Gastrocnemius medialis (tissue), 4 donors: ENCODE data around the gene MAPK14.

Source experiments
- POLR2A ChIP-seq, 2 donors: fragments of 450-650 bp; IDR thresholded peaks; one replicate each; pipeline ENCODE4 v1.6.1; 2017; ENCODE audit warnings: antibody characterized with exemption in 2 of 2, mild to moderate bottlenecking in 2 of 2, moderate library complexity in 2 of 2
- TF ChIP-seq, protein P1 (sequence below), 5 experiments: fragments of 450-650 bp in 3 of 5; fragments of 200-600 bp in 2 of 5; sonication (generic) in 2 of 5; IDR thresholded peaks in 4 of 5; conservative IDR thresholded peaks in 1 of 5; 1 replicate in 4 of 5; 2 replicates in 1 of 5; pipeline ENCODE4 v1.5.1; 2016 to 2019; ENCODE audit warnings: antibody characterized with exemption in 5 of 5, mild to moderate bottlenecking in 3 of 5, moderate library complexity in 3 of 5

DNA sequence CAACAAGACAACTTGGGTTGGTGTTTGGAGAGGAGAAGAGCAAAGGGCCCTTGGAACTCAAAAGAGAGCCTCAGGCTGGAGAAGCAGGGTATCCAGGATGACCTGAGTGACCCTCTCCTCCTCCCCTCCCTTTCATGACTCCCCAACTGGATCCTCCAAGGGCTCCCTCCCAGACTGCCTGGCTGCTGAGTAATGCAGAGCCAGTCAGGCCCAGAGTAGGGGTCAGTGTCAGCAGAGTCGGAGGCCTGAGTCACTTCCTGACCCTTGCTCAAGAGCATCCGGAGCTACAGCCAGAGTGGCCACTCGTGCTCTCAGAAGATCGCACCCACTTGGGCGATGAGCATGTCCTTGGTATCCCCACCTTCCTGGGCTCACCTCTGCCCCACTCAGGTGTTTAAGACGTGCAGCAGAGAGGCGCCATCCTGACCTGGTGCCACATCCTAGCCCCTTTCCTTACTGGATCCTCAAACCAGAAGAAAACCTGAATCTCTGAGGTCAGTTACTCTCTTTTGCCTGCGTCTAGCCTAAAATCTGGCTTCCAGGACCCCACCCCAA, 99.9 kb downstream of the MAPK14 start:
- TF ChIP-seq, protein P1, sequence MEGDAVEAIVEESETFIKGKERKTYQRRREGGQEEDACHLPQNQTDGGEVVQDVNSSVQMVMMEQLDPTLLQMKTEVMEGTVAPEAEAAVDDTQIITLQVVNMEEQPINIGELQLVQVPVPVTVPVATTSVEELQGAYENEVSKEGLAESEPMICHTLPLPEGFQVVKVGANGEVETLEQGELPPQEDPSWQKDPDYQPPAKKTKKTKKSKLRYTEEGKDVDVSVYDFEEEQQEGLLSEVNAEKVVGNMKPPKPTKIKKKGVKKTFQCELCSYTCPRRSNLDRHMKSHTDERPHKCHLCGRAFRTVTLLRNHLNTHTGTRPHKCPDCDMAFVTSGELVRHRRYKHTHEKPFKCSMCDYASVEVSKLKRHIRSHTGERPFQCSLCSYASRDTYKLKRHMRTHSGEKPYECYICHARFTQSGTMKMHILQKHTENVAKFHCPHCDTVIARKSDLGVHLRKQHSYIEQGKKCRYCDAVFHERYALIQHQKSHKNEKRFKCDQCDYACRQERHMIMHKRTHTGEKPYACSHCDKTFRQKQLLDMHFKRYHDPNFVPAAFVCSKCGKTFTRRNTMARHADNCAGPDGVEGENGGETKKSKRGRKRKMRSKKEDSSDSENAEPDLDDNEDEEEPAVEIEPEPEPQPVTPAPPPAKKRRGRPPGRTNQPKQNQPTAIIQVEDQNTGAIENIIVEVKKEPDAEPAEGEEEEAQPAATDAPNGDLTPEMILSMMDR (IDR thresholded peaks at IDR 0.05 in 4 of 5, conservative IDR thresholded peaks at IDR 0.05 in 1 of 5) = no peak
- no peak for TF ChIP-seq POLR2A (IDR thresholded peaks at IDR 0.05)
